Measurements from ENCODE around the gene ASB16.

The ASB16 gene

DNA sequence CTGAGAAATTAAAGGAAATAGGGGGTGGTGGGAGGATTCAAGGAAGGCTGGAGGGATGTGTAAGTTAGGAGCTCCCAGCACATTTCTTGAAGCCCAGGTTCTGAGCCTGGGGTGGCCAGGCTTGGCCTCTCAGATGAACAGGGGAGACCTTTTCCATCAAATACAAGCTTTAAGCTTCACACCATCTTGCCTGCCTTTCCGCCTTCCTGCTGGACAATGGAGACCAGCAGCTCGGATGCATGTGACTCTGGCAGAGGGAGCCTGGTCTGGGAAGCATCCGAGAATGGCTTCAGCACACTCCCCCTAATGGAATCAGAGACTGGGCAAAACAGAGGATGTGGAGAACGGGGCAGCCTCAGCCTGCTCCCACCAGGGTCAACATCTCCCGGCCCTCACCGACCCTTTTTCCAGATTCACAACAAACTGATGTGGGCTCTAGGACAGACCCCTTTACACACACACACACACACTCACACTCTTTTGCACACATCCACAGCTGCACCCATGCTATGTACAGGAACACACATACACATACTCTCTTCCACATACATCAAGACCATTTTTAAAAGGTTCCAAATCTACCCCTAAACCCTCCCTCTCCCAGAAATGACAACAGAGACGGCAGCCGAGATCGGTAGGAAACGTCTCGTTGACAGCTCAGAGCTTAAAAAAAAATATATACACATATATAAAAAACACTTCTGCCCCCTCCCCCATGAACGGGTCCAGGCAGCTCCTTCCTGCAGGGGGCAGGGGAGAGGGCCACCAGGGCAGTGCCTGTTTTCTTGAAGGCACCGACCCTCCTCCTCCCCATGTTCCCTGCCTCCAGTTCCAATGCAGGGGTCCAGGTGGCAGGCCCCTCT lies 35.7 kb downstream of the ASB16 start:
- Histone ChIP-seq H3K4me3 (ENCODE audit: low read depth, low read length) (no peak overlapping the region), H3K27ac (no peak overlapping the region), H3K9ac (no peak overlapping the region), H3K79me2 (peaks cover 8% of the 10 kb centered on the region), H3K4me2 (ENCODE audit: low read length) (no peak overlapping the region), H3K9me3 (ENCODE audit: control insufficient read depth, low read length) (no peaks in the 10 kb centered on the region), H3K4me1 (peaks cover 14% of the 10 kb centered on the region), H3K36me3 (ENCODE audit: control insufficient read depth, insufficient read depth, low read length) (no peaks in the 10 kb centered on the region), H3K27me3 (ENCODE audit: control insufficient read depth, insufficient read depth, low read length) (no peaks in the 10 kb centered on the region), H2AFZ (no peak overlapping the region)
- TF ChIP-seq, protein P1, sequence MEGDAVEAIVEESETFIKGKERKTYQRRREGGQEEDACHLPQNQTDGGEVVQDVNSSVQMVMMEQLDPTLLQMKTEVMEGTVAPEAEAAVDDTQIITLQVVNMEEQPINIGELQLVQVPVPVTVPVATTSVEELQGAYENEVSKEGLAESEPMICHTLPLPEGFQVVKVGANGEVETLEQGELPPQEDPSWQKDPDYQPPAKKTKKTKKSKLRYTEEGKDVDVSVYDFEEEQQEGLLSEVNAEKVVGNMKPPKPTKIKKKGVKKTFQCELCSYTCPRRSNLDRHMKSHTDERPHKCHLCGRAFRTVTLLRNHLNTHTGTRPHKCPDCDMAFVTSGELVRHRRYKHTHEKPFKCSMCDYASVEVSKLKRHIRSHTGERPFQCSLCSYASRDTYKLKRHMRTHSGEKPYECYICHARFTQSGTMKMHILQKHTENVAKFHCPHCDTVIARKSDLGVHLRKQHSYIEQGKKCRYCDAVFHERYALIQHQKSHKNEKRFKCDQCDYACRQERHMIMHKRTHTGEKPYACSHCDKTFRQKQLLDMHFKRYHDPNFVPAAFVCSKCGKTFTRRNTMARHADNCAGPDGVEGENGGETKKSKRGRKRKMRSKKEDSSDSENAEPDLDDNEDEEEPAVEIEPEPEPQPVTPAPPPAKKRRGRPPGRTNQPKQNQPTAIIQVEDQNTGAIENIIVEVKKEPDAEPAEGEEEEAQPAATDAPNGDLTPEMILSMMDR (IDR thresholded peaks at IDR 0.05), result no peak

DNA sequence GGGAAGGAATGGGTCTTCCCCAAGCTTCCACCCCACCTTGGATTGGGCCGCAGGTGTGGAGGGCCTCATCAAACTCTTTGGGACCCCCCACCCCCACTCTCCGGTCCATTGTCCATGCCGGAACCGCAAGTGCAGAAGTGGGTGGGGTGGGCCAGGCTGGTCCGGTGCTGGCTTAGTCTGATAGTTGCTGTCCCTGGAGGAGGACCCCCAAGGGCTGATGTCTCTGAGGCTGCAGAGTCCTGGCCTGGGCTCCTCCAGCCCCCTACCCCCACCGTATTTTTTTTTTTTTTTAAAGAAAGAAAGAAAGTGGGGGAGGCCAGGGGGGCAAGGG lies 36.3 kb downstream of the ASB16 start:
- no peak overlapping the region for H3K27ac ChIP-seq
- no peak overlapping the region for H3K4me3 ChIP-seq (ENCODE audit: low read depth, low read length)
- no peak overlapping the region for H3K4me2 ChIP-seq (ENCODE audit: low read length)
- no peaks in the 10 kb centered on the region for H3K36me3 ChIP-seq (ENCODE audit: control insufficient read depth, insufficient read depth, low read length)
- H3K79me2 ChIP-seq, result peaks cover 14% of the 10 kb centered on the region
- H3K27me3 ChIP-seq (ENCODE audit: control insufficient read depth, insufficient read depth, low read length), result no peaks in the 10 kb centered on the region
- peaks cover 14% of the 10 kb centered on the region for H3K4me1 ChIP-seq
- no peaks in the 10 kb centered on the region for H3K9me3 ChIP-seq (ENCODE audit: control insufficient read depth, low read length)
- H3K9ac ChIP-seq, result no peak overlapping the region
- TF ChIP-seq, protein P1 (IDR thresholded peaks at IDR 0.05), result no peak
- H2AFZ ChIP-seq, result no peak overlapping the region

DNA sequence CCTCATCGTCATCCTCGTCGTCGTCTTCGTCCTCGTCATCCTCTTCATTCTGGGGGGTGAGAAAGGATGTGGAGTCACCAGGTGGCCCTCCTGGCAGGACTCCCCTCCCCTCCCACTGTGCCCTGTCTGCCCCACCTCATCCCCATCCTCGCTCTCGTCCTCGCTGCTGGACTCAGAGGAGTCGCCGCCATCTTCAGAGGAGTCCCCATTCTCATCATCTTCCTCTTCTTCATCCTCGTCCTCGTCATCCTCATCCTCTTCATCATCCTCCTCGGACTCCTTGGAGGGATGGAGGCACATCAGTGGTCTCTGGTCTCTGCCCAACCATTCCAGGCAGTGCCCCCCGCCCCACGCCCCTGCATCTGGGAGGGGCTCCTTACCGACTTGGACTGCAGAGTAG lies 36.8 kb downstream of the ASB16 start:
- TF ChIP-seq, protein P1 (IDR thresholded peaks at IDR 0.05), result no peak
- H3K4me1 ChIP-seq, result peaks cover 14% of the 10 kb centered on the region
- no peak overlapping the region for H3K9ac ChIP-seq
- H3K79me2 ChIP-seq, result peaks cover 14% of the 10 kb centered on the region
- no peak overlapping the region for H2AFZ ChIP-seq
- H3K36me3 ChIP-seq (ENCODE audit: control insufficient read depth, insufficient read depth, low read length), result no peaks in the 10 kb centered on the region
- H3K4me2 ChIP-seq (ENCODE audit: low read length), result no peak overlapping the region
- no peak overlapping the region for H3K4me3 ChIP-seq (ENCODE audit: low read depth, low read length)
- H3K27me3 ChIP-seq (ENCODE audit: control insufficient read depth, insufficient read depth, low read length), result no peaks in the 10 kb centered on the region
- H3K9me3 ChIP-seq (ENCODE audit: control insufficient read depth, low read length), result no peaks in the 10 kb centered on the region
- H3K27ac ChIP-seq, result no peak overlapping the region

DNA sequence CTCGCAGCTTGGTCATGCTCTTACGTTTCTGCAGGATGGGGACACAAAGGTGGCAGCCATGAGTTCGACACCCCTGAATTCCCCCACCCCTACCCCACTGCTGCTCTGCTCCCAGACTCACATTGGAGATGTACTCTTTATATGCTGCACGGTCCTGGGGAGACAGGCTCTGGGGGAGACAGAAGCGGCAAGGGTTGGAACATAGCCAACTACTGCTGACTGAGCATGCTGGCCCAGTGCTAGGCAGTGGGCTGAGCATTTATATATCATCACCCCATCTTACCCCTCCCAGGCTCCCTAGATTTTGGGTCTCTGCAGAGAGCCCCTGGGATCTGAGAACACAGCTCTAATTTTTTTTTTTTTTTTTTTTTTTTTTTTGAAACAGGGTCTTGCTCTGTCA lies 37.2 kb downstream of the ASB16 start:
- Histone ChIP-seq H2AFZ (no peak overlapping the region), H3K27me3 (ENCODE audit: control insufficient read depth, insufficient read depth, low read length) (no peaks in the 10 kb centered on the region), H3K4me1 (peaks cover 14% of the 10 kb centered on the region), H3K36me3 (ENCODE audit: control insufficient read depth, insufficient read depth, low read length) (no peaks in the 10 kb centered on the region), H3K4me2 (ENCODE audit: low read length) (no peak overlapping the region), H3K27ac (no peak overlapping the region), H3K4me3 (ENCODE audit: low read depth, low read length) (no peak overlapping the region), H3K9ac (no peak overlapping the region), H3K9me3 (ENCODE audit: control insufficient read depth, low read length) (no peaks in the 10 kb centered on the region), H3K79me2 (peaks cover 14% of the 10 kb centered on the region)
- TF ChIP-seq, protein P1 (IDR thresholded peaks at IDR 0.05), result no peak

Data from parathyroid adenoma (tissue), 2 donors.